ENCODE measurements around the gene SCN4A.

The SCN4A gene

DNA sequence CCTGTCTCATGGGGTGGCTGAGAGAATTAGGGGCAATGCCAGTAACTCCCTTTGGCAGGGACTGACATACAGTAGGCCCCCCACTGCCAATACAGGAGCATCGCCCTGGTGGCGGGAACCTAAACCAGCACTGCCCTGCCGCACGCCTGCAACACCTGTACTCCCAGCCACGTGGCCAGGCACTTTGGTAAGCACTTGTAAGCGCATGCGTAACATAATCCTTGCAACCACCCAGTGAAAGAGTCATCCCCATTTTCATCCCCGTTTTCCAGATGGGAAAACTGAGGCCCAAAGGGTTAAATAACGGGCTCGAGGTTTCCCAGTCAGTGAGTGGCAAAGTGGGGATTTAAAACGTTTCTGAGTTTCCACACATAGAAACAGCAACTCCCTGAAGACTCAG, 17.5 kb downstream of the SCN4A start:
- TF ChIP-seq, protein P1, sequence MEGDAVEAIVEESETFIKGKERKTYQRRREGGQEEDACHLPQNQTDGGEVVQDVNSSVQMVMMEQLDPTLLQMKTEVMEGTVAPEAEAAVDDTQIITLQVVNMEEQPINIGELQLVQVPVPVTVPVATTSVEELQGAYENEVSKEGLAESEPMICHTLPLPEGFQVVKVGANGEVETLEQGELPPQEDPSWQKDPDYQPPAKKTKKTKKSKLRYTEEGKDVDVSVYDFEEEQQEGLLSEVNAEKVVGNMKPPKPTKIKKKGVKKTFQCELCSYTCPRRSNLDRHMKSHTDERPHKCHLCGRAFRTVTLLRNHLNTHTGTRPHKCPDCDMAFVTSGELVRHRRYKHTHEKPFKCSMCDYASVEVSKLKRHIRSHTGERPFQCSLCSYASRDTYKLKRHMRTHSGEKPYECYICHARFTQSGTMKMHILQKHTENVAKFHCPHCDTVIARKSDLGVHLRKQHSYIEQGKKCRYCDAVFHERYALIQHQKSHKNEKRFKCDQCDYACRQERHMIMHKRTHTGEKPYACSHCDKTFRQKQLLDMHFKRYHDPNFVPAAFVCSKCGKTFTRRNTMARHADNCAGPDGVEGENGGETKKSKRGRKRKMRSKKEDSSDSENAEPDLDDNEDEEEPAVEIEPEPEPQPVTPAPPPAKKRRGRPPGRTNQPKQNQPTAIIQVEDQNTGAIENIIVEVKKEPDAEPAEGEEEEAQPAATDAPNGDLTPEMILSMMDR (conservative IDR thresholded peaks at IDR 0.05; ENCODE audit: control insufficient read depth, insufficient read depth, low read depth, low read length) = no peak
- no peak overlapping the region for H3K4me3 ChIP-seq (ENCODE audit: control insufficient read depth, low read depth, low read length)
- DNase-seq (ENCODE audit: low read depth) = no peak

DNA sequence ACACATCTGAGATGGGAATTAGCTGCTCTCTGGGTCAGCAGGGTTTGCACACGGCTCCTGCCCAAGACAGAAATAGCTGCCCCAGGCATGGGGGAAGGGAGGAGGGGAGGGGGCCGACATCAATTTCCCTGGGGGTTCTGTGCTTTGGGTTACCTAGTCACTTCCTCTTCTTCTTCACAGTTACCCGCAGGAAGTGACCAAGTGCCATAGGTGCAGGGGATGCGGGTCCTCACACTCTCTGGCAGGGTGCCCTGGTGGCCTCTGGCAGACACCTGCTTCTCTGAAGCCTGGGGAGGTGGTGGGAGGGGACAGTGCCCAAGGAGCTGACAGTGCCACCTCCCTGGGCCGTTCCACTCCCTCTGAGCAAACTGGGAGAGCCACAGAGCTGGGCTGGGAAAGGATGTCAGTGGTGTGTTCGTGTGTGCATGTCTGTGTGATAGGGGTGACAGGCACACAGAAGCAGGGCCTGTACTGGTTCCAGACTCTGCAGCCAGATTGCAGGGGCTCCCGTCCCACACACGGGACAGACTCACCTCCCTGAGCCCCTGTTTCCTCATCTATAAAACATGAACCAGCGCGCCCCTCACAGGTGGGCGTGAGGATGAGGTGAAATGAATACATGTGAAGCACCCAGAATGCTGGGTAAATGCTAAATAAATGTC, 18.2 kb downstream of the SCN4A start:
- no peak overlapping the region for H3K4me3 ChIP-seq (ENCODE audit: control insufficient read depth, low read depth, low read length)
- DNase-seq (ENCODE audit: low read depth) = no peak
- TF ChIP-seq, protein P1 (conservative IDR thresholded peaks at IDR 0.05; ENCODE audit: control insufficient read depth, insufficient read depth, low read depth, low read length) = no peak

DNA sequence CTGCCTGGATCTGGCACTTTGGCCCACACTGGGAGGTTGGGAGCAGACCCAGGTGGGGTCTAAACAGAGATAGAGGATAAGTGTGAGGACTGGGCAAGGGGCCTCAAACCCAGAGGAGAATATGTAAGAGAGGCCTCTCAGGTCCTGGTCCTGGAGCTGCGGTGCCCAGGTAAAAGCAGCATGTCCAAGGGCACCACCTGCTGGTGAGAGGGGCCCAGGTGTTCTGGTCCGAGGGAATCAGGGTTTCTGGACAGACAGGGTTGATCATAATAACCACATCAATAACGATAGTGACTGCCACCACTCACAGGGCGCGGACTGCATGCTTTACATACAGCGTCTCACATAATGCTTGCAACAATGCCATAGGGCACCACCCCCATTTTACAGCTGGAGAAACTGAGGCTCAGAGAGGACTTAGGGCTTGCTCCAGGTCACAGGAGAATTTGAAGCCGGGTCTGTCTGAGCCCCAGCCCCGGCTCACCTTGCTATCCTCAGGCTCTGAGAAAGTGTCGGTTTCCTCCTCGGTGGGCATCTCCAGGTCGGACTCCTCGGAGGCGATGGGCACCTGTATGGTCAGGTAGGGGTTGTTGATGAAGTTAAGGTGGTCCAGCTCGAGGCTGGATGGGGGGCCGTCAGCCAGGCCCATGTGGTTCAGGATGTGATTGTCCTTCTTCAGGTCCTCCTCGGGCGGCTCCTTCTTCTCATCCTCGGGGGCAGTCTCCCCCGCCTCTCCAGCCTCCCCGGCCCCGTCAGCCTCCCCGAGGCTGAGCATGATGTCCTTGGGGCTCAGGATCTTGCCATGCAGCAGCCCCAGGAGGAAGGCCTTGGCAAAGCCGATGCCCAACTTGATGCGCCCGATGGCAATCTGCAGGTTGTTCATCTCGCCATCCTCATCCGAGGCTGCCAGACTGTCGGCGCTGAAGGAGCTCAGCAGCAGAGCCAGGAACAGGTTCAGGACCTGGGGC, 21.5 kb downstream of the SCN4A start:
- H3K4me3 ChIP-seq (ENCODE audit: control insufficient read depth, low read depth, low read length) = no peak overlapping the region
- TF ChIP-seq, protein P1 (conservative IDR thresholded peaks at IDR 0.05; ENCODE audit: control insufficient read depth, insufficient read depth, low read depth, low read length) = peak; percentile 15
- no peak for DNase-seq (ENCODE audit: low read depth)

- DNase-seq (ENCODE audit: low read depth) = no peak
- no peak overlapping the region for H3K4me3 ChIP-seq (ENCODE audit: control insufficient read depth, low read depth, low read length)
- TF ChIP-seq, protein P1 (conservative IDR thresholded peaks at IDR 0.05; ENCODE audit: control insufficient read depth, insufficient read depth, low read depth, low read length) = no peak
Observed at GRCh38 chr17:63949576-63950250, 23.0 kb downstream of the SCN4A start.

DNA sequence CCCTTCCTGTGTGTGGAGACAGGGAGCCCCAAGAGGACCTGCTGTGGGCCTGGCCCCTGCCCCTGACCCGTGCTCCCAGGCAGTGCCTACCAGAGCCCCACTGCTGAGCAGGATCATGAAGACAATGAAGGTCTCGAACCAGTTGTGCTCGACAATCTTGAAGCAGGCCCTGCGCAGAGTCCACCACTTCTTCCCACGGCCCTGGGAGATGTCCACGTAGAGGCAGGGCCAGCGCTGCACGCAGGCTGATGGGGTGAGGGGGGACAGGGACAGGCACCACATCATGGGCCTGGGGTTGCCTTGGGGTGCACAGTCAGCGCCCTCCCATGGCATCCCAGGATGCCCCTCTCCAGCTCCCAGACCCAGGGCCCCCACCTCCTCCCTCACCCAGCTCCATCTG, 24.2 kb downstream of the SCN4A start:
- no peak for DNase-seq (ENCODE audit: low read depth)
- no peak overlapping the region for H3K4me3 ChIP-seq (ENCODE audit: control insufficient read depth, low read depth, low read length)
- TF ChIP-seq, protein P1 (conservative IDR thresholded peaks at IDR 0.05; ENCODE audit: control insufficient read depth, insufficient read depth, low read depth, low read length) = no peak

- TF ChIP-seq, protein P1 (conservative IDR thresholded peaks at IDR 0.05; ENCODE audit: control insufficient read depth, insufficient read depth, low read depth, low read length) = no peak
- DNase-seq (ENCODE audit: low read depth) = no peak
- no peak overlapping the region for H3K4me3 ChIP-seq (ENCODE audit: control insufficient read depth, low read depth, low read length)
Observed at GRCh38 chr17:63947711-63948330, 24.9 kb downstream of the SCN4A start.

All from fibroblast of mammary gland (primary cell).